ENCODE measurements around the gene ZNF267.
"Not testable (repeated sequence)": the region's sequence is repeated elsewhere in the genome, so short reads cannot be mapped to it uniquely, and the experiment has no call there.

Gene ZNF267

DNA sequence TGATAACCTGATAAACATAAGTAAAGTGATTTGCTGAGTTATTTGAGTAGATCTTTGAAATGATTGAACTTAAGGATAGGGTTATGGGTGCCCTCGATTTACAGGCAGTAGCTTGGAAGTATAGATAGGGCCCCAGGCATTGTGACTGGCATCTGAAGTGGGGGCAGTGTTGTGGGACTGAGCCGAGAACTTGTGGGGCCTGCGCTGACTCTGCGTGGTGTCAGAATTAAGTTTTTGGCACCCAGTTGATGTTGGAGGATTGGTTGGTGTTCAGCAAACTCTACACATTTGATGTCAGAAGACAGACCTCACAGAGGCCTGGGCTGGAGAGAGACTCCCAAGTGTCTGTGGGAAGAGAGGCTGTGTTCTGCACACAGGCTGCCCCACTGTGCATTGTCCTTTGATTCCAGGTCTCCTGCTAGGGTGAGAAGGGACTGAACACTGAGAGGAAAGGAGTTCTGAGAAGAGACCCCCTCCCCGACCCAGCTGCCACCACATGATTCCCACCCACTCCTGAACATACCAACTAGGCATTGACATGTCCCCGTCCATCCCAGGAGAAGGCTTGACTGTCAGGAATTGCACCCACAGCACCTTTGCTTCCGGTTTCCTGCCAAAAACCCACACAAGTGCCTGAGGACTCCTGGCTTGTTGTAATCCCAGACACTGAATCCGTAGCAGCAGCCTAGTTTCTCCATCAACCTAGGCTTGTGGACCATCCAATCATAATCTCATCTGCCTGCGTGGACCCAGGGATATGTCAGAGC is 4.5 kb downstream of the ZNF267 start:
- no peak for DNase-seq (ENCODE audit: low read depth, low spot score)

DNA sequence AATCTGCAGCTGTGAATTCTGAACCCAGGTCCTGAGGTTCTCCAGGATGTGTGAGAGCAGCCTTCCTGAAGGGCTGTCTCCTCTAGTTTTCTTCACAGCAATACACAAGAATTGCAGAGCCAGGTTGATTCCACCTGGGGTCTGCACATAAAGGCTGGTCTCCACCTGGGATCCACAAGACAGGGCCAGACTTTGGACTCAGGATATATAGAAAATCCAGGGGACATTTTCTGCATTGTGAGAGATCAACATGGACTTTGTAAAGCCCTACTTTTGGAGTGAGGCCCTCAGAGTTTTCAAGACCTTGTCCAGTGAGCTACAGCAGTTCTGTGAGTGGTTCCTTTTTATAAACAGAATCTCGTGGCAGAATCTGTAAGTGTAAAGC is 6.3 kb downstream of the ZNF267 start:
- no peak for DNase-seq (ENCODE audit: low read depth, low spot score)

DNA sequence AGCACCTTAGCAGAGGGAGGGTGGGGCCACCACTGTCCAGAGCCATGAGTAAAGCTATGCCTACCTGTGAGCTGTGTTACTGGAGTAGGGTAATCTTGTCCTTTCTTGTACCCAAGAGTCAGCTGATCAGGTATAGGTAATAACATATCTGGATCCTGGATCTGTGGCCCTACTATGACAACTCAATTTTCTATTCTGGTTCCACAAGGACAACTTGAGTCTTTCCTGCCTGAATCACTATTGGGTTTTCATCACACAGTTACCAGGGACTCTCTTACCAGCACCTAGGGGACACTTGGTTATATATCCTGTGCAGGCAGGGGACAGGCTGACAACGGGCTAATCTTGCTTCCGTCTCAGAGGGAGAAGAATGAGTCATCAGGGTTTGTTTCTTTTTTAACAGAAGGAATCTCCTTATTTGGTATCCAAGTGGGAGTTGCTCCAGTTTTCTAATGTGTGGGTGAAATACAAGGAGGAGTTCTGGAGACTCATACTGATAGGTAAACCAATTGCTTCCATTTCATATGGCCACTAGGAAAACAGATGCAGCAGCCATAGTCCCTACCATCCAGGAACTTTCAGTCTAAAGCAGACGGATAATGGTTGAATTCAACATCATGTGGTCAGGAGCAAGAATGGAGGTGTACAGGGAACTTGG is 6.8 kb downstream of the ZNF267 start:
- no peak for DNase-seq (ENCODE audit: low read depth, low spot score)

DNA sequence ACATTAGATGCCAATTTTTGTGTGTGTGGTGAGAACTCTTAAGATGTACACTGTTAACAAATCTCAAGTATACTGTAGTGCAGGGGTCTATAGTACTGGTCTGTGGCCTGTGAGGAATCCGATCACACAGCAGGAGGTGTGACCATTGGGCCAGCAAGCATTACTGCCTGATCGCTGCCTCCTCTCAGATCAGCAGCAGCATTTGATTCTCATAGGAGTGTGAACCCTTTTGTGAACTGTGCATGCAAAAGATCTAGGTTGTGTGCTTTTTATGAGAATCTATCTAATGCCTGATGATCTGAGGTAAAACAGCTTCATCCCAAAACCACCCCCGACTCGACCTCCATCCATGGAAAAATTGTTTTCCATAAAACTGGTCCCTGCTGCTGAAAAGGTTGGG is 12.6 kb downstream of the ZNF267 start:
- DNase-seq (ENCODE audit: low read depth, low spot score), result no peak

DNA sequence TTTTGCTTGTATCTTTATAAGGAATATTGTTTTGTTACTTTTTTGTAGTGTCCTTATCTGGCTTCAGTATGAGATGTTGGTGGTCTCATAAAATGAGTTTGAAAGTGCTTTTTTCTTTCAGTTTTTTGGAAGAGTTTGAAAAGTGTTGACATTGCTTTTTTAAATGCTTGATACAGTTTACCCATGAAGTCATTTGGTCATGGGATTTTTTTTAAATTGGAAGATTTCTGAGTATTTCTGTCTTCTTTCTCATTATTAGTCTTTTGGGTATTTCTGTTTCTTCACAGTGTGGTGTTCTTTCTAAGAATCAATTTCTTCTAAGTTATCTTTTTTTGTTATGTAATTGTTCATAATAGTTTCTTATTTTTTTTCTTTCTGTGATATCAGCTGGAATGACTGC is 15.1 kb downstream of the ZNF267 start:
- DNase-seq (ENCODE audit: low read depth, low spot score), result no peak

DNA sequence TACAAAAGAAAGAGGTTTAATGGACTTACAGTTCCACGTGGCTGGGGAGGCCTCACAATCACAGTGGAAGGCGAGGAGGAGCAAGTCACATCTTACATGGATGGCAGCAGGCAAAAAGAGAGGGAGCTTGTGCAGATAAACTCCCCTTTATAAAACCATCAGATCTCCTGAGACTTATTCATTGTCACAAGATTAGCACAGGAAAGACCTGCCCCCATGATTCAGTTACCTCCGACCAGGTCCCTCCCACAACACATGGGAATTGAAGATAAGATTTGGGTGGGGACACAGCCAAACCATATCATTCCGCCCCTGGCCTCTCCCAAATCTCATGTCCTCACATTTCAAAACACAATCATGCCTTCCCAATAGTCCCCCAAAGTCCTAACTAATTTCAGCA is 18.5 kb downstream of the ZNF267 start:
- not testable (repeated sequence) for DNase-seq (ENCODE audit: low read depth, low spot score)

DNA sequence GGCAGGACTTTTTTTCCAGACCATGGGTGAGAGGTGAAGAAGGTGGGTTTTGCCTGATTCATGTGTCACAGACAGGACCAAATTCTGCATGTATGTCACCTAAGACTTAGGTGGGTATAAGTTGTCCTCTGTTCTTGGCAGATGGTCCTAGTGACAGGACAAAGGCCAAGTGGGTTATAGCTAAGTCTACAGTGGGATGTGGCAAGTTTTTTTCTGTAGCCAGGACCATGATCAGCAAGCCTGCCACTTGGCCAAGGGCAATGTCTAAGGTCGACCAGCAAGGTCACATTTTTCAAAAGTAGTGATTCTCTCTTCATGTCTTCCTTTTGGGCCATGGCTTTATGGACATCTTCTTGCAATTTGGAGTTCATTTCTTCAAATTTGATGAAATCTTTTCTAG is 20.2 kb downstream of the ZNF267 start:
- DNase-seq (ENCODE audit: low read depth, low spot score), result no peak

DNA sequence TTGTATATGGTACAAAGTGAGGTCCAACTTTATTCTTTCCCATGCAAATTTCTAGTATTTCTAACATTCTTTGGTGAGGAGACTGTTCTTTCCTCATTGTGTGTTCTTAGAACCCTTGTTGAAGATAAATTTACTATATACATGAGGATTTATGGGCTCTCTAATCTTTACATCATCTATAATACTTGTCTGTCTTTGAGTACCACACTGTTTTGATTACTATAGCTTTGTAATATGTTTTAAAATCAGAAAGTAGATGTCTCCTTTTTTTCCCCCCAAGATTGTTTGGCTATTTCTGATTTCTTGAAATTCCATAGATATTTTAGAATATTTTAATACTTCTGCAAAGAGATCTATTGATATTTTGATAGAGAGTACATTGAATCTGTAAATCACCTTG is 23.7 kb downstream of the ZNF267 start:
- no peak for DNase-seq (ENCODE audit: low read depth, low spot score)

DNA sequence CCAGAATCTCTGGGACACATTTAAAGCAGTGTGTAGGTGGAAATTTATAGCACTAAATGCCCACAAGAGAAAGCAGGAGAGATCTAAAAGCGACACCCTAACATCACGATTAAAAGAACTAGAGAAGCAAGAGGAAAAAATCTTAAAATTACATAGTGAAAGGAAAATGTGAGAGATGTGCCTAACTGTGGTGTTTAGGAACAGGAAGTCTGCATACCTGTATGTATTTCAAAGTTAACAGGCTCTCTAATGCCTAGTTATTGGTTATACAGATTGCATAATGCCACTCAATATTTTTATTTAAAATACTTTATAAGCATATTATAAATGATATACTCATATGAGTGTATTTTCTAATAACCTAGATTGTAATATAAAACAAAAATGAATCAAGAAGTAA is 25.9 kb downstream of the ZNF267 start:
- no peak for DNase-seq (ENCODE audit: low read depth, low spot score)

DNA sequence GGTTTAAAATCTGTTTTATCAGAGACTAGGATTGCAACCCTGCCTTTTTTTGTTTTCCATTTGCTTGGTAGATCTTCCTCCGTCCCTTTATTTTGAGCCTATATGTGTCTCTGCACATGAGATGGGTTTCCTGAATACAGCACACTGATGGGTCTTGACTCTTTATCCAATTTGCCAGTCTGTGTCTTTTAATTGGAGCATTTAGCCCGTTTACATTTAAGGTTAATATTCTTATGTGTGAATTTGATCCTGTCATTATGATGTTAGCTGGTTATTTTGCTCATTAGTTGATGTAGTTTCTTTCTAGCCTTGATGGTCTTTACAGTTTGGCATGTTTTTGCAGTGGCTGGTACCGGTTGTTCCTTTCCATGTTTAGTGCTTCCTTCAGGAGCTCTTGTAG is 31.0 kb downstream of the ZNF267 start:
- DNase-seq (ENCODE audit: low read depth, low spot score), result not testable (repeated sequence)

DNA sequence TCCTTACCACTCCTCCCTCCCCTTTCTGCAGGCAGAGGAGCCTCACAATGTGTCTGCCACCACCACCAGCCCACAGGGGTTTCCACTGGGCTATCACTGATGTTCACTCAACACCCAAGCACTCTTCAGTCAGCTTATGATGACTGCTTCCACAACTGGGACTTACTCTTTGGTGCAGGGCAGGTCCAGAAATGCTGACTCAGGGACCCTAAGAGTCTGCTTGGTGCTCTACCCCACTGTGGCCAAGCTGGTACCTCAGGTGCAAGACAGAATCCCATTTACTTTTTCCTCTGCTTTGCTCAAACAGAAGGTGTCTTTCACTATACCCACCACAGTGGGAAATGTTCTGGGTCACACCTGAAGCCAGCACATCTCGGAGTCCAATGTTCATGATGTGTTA is 40.1 kb downstream of the ZNF267 start:
- DNase-seq (ENCODE audit: low read depth, low spot score), result no peak

DNA sequence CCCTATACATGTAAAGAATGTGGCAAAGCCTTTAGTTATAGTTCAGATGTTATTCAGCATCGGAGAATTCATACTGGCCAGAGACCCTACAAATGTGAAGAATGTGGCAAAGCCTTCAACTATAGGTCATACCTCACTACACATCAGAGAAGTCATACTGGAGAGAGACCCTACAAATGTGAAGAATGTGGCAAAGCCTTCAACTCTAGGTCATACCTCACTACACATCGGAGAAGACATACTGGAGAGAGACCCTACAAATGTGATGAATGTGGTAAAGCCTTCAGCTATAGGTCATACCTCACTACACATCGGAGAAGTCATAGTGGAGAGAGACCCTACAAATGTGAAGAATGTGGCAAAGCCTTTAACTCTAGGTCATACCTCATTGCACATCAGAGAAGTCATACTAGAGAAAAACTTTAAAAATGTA is 42.5 kb downstream of the ZNF267 start:
- DNase-seq (ENCODE audit: low read depth, low spot score), result no peak

DNA sequence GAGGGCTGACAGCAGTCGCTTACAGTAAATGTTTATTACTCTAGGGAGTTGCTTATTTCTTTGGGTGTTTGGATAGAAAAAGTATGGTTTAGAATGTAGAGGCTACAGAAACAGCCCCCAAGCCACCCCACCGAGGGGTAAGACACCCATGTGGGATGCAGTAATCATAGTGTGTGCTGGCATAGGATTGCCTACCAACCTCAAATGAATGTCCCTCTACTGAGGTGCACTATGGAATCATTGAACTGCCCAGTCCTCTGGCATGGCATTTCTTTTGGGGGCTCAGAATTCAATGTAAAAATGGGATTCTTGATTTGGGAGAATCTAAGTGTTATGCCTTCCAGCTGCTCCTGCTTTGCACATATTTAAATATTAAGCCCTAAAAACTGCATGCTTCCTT is 46.8 kb downstream of the ZNF267 start:
- DNase-seq (ENCODE audit: low read depth, low spot score), result no peak

DNA sequence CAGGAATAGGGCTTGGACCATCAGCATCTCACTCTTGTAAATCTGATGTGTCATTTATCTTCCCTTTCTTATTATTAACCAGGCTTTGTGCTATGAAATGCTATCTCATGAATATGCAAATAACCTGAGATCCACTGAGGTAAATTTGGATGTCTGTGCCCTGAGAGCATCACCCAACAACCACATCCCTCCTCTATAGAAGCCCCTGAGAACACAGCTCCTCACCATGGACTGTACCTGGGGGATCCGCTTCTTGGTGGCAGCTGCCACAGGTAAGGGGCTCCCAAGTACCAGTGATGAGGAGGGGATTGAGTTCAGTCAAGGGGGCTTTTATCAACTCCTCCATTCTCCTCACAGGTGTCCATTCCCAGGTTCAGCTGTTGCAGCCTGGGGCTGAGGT is 78.2 kb downstream of the ZNF267 start:
- not testable (repeated sequence) for DNase-seq (ENCODE audit: low read depth, low spot score)

DNA sequence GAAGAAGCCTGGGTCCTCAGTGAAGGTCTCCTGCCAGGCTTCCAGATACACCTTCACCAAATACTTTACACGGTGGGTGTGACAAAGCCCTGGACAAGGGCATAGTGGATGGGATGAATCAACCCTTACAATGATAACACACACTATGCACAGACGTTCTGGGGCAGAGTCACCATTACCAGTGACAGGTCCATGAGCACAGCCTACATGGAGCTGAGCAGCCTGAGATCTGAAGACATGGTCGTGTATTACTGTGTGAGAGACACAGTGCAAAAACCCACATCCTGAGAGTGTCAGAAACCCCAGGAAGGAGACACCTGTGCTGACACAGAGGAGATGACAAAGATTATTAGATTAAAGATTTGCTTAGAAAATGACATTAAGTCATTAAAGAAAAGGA is 78.6 kb downstream of the ZNF267 start:
- DNase-seq (ENCODE audit: low read depth, low spot score), result not testable (repeated sequence)

DNA sequence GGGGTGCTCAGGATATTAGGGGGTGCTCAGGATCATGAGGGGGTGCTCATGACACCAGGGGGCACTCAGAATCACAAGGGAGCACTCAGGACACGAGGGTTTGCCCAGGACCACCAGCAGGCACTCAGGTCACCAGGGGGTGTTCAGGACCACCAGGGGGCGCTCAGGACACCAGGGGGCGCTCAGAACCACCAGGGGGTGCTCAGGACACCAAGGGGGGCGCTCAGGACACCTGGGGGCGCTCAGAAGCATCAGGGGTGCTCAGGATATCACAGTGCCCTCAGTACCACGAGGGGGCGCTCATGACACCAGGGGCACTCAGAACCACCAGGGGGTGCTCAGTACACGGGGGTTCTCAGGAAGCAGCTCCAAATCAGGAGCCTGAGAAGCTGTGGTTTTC is 82.6 kb downstream of the ZNF267 start:
- not testable (repeated sequence) for DNase-seq (ENCODE audit: low read depth, low spot score)

DNA sequence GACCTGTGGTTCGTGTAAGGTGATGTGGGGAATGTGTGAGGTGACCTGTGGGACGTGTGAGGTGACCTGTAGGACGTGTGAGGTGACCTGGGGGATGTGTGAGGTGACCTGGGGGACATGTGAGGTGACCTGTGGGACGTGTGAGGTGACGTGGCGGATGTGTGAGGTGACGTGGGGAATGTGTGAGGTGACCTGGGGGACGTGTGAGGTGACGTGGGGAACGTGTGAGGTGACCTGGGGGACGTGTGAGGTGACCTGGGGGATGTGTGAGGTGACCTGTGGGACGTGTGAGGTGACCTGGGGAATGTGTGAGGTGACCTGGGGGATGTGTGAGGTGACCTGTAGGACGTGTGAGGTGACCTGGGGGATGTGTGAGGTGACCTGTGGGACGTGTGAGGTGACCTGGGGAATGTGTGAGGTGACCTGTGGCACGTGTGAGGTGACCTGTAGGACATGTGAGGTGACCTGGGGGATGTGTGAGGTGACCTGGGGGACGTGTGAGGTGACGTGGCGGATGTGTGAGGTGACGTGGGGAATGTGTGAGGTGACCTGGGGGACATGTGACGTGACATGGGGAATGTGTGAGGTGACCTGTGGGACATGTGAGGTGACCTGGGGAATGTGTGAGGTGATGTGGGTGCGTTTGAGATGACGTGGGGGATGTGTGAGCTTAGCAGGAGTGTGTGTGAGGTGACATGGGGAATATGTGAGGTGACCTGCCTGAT is 86.7 kb downstream of the ZNF267 start:
- DNase-seq (ENCODE audit: low read depth, low spot score), result not testable (repeated sequence)

All from ELF-1 (cell line).